K562 (cell line): Measurements from ENCODE around the gene CDSN. TPM values are rescaled to one million over a fixed set of nuclear protein-coding genes. Genes with fewer than 3 reads are reported as not detected.

ENCODE experiments used
- CBFA2T3 ChIP-seq: fragments of 450-650 bp; IDR thresholded peaks from 2 replicates; pipeline ENCODE4 v1.6.1; 2017
- CEBPZ ChIP-seq: fragments of 150-350 bp; IDR thresholded peaks from 2 replicates; pipeline ENCODE4 v1.6.1; 2014; ENCODE audit warnings: low read depth, mild to moderate bottlenecking, low read length, borderline replicate concordance
- COPS2 ChIP-seq: fragments of 450-650 bp; conservative IDR thresholded peaks from 2 replicates; pipeline ENCODE4 v1.6.1; 2016; ENCODE audit warnings: mild to moderate bottlenecking, moderate library complexity
- DPF2 ChIP-seq: fragments of 450-650 bp; IDR thresholded peaks from 2 replicates; pipeline ENCODE4 v1.6.1; 2016
- ELF4 ChIP-seq: fragments of 450-650 bp; formaldehyde crosslinking; IDR thresholded peaks from 2 replicates; pipeline ENCODE4 v1.4.0; 2022; ENCODE audit warnings: missing genetic modification characterization
- FOXK2 ChIP-seq, 2 experiments: fragments of 450-650 bp; IDR thresholded peaks in 1 of 2; conservative IDR thresholded peaks in 1 of 2; 2 replicates each; pipeline ENCODE4 v1.6.1; 2016; ENCODE audit warnings: low read depth in 2 of 2, mild to moderate bottlenecking in 1 of 2
- GATA2 ChIP-seq: sonication (generic); formaldehyde crosslinking; IDR thresholded peaks from 2 replicates; pipeline ENCODE4 v1.4.0; 2020; ENCODE audit warnings: mild to moderate bottlenecking, missing genetic modification reagents
- GATAD2B ChIP-seq: fragments of 450-650 bp; IDR thresholded peaks from 2 replicates; pipeline ENCODE4 v1.6.1; 2017; ENCODE audit warnings: mild to moderate bottlenecking, borderline replicate concordance
- GTF2E2 ChIP-seq: fragments of 200-800 bp; sonication (Bioruptor generic); IDR thresholded peaks from 2 replicates; pipeline ENCODE4 v1.6.1; 2016; ENCODE audit warnings: missing genetic modification characterization, missing compliant biosample characterization
- HDGF ChIP-seq: fragments of 450-650 bp; IDR thresholded peaks from 2 replicates; pipeline ENCODE4 v1.6.1; 2016
- HEY1 ChIP-seq: fragments of 250-450 bp; sonication (Bioruptor Pico); IDR thresholded peaks from 2 replicates; pipeline ENCODE4 v1.5.0; 2020; ENCODE audit warnings: mild to moderate bottlenecking, moderate library complexity, borderline replicate concordance
- HSF4 ChIP-seq: fragments of 250-450 bp; sonication (Bioruptor Pico); IDR thresholded peaks from 2 replicates; pipeline ENCODE4 v2.1.2; 2022; ENCODE audit warnings: mild to moderate bottlenecking, moderate library complexity, borderline replicate concordance
- JUND ChIP-seq, 2 experiments: IDR thresholded peaks; 2 replicates in 1 of 2; 3 replicates in 1 of 2; pipeline ENCODE4 v1.6.1; 2011; ENCODE audit warnings: borderline replicate concordance in 2 of 2, low read depth in 2 of 2, low read length in 2 of 2, improper control_type of control experiment in 1 of 2, missing biosample characterization in 1 of 2, missing genetic modification characterization in 1 of 2, missing genetic modification reagents in 1 of 2
- MYNN ChIP-seq, 2 experiments: sonication (generic); formaldehyde crosslinking in 1 of 2; IDR thresholded peaks; 2 replicates each; pipeline versions ENCODE4 v1.5.0 to v1.6.1; 2016 to 2020; ENCODE audit warnings: antibody characterized with exemption in 1 of 2, missing genetic modification reagents in 1 of 2
- NFATC3 ChIP-seq: fragments of 450-650 bp; IDR thresholded peaks from 2 replicates; pipeline ENCODE4 v1.6.1; 2017; ENCODE audit warnings: mild to moderate bottlenecking
- NFRKB ChIP-seq: fragments of 450-650 bp; IDR thresholded peaks from 2 replicates; pipeline ENCODE4 v1.6.1; 2016; ENCODE audit warnings: low read depth
- PTRF ChIP-seq: fragments of 450-650 bp; IDR thresholded peaks from 2 replicates; pipeline ENCODE4 v1.6.1; 2016; ENCODE audit warnings: mild to moderate bottlenecking, missing genetic modification characterization, missing compliant biosample characterization
- RBM39 ChIP-seq: fragments of 200-400 bp; formaldehyde crosslinking; optimal IDR thresholded peaks from 2 replicates; pipeline ENCODE3; 2018; ENCODE audit warnings: low read depth, low read length
- SMC3 ChIP-seq: conservative IDR thresholded peaks from 2 replicates; pipeline ENCODE4 v1.6.1; 2011; ENCODE audit warnings: low read depth, low read length, improper control_type of control experiment; ENCODE audit not compliant: insufficient read depth
- SRSF9 ChIP-seq: fragments of 200-400 bp; formaldehyde crosslinking; IDR thresholded peaks from 2 replicates; pipeline ENCODE4 v1.6.1; 2017; ENCODE audit warnings: low read depth, low read length, borderline replicate concordance
- U2AF1 ChIP-seq: fragments of 200-400 bp; formaldehyde crosslinking; optimal IDR thresholded peaks from 2 replicates; pipeline ENCODE3; 2017; ENCODE audit warnings: mild to moderate bottlenecking, low read depth, low read length, moderate library complexity
- polyA plus RNA-seq, 8 experiments: library from polyadenylated mRNA; depleted of rRNA in 4 of 8; stranded (reverse) in 5 of 8; unstranded in 3 of 8; fragments of >200 nt; fragmentation: Nextera tagmentation in 2 of 8; fragmentation: Illumina TruSeq in 1 of 8; extraction: Ambion mirVana in 2 of 8; extraction: Trizol in 1 of 8; gene quantifications; 2 replicates each; pipeline versions ENCODE4 v1.2.1 to v1.2.3, GENCODE V29; 2011 to 2014; ENCODE audit warnings: inconsistent platforms in 1 of 8, missing spikeins in 1 of 8
- total RNA-seq, 7 experiments: library from RNA; depleted of rRNA in 6 of 7; stranded (reverse); fragments of >200 nt in 6 of 7; fragmentation: Illumina TruSeq in 2 of 7; extraction: Trizol in 2 of 7; gene quantifications; 2 replicates each; pipeline versions ENCODE4 v1.2.1 to v1.2.3, GENCODE V29; 2011 to 2021; ENCODE audit warnings: low replicate concordance in 1 of 7
- TF ChIP-seq, protein P1 (sequence below): fragments of 250-450 bp; sonication (Bioruptor Pico); IDR thresholded peaks from 2 replicates; pipeline ENCODE4 v1.8.0; 2022; ENCODE audit warnings: moderate library complexity, mild to moderate bottlenecking, inconsistent platforms

Gene CDSN
- total and polyA plus RNA-seq, 9 of the 15 experiments (the other 6 are each of a cell fraction or from before 2014, with no cell fraction given) = not detected

GRCh38 chr6:31158863-31159855, 38.9 kb upstream of the CDSN start (continued):
- no peak for TF ChIP-seq GTF2E2 (tag)
- no peak for TF ChIP-seq ELF4 (CRISPR knock-in tag)
- TF ChIP-seq HDGF = no peak
- no peak for TF ChIP-seq U2AF1
- TF ChIP-seq MYNN (IDR thresholded peaks at IDR 0.05) = peak; percentile 42; the same call in 1 of the 2 replicates
- no peak for TF ChIP-seq MYNN (CRISPR knock-in tag; IDR thresholded peaks at IDR 0.05)
- no peak for TF ChIP-seq NFRKB
- no peak for TF ChIP-seq HEY1
- TF ChIP-seq RBM39 = no peak
- TF ChIP-seq CBFA2T3 = no peak
- no peak for TF ChIP-seq SRSF9
- no peak for TF ChIP-seq GATAD2B
- no peak for TF ChIP-seq PTRF (tag)
- TF ChIP-seq GATA2 (CRISPR knock-in tag) = no peak
- TF ChIP-seq JUND (IDR thresholded peaks at IDR 0.05; ENCODE audit: borderline replicate concordance, low read depth, low read length) = no peak
- TF ChIP-seq JUND (tag; IDR thresholded peaks at IDR 0.05; ENCODE audit: borderline replicate concordance, low read depth, low read length) = no peak
- no peak for TF ChIP-seq SMC3
- TF ChIP-seq CEBPZ = no peak
- TF ChIP-seq HSF4 (CRISPR knock-in tag) = no peak
- TF ChIP-seq FOXK2 (conservative IDR thresholded peaks at IDR 0.05 in 1 of 2, IDR thresholded peaks at IDR 0.05 in 1 of 2; ENCODE audit: low read depth in 2 of 2) = no peak
- no peak for TF ChIP-seq COPS2
- TF ChIP-seq, protein P1, sequence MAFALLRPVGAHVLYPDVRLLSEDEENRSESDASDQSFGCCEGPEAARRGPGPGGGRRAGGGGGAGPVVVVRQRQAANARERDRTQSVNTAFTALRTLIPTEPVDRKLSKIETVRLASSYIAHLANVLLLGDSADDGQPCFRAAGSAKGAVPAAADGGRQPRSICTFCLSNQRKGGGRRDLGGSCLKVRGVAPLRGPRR = no peak
- TF ChIP-seq DPF2 = peak; percentile 43; the same call in 1 of the 2 replicates
- no peak for TF ChIP-seq NFATC3
